ENCODE measurements around the gene NOXO1. TPM values are rescaled to one million over a fixed set of nuclear protein-coding genes. Genes with fewer than 3 reads are reported as not detected.

NOXO1 gene
- total and polyA plus RNA-seq, 9 of the 15 experiments (the other 6 are each of a cell fraction or from before 2014, with no cell fraction given), result not detected

GRCh38 chr16:1983544-1984346 lies 2.5 kb upstream of the NOXO1 start, which contains the start of gene GFER (continued):
- peak in 1 of 2 experiments; percentile 27; a peak in 1 of 4 replicates for TF ChIP-seq ZMIZ1 (IDR thresholded peaks at IDR 0.05; ENCODE audit: low read depth in 2 of 2, low read length in 2 of 2)
- no peak for TF ChIP-seq STAT5B (CRISPR knock-in tag; IDR thresholded peaks at IDR 0.05)
- TF ChIP-seq SIX5 (IDR thresholded peaks at IDR 0.05; ENCODE audit: borderline replicate concordance in 1 of 2, insufficient read depth in 1 of 2, low read depth in 1 of 2, low read length in 2 of 2), result no peak
- no peak for TF ChIP-seq DLX4 (CRISPR knock-in tag; IDR thresholded peaks at IDR 0.05)
- TF ChIP-seq ELF4 (CRISPR knock-in tag; IDR thresholded peaks at IDR 0.05), result no peak
- no peak for TF ChIP-seq ZNF318 (IDR thresholded peaks at IDR 0.05; ENCODE audit: borderline replicate concordance in 1 of 2, low read depth in 1 of 2)
- no peak for TF ChIP-seq BRCA1 (IDR thresholded peaks at IDR 0.05)
- TF ChIP-seq BRCA1 (CRISPR knock-in tag; IDR thresholded peaks at IDR 0.05), result no peak
- TF ChIP-seq HNRNPLL (IDR thresholded peaks at IDR 0.05; ENCODE audit: low read depth, low read length, poor library complexity, severe bottlenecking), result peak; percentile 93
- TF ChIP-seq CHD1 (IDR thresholded peaks at IDR 0.05; ENCODE audit: low read length), result no peak
- TF ChIP-seq TGIF2 (CRISPR knock-in tag; IDR thresholded peaks at IDR 0.05), result no peak; the same call in 1 of the 2 replicates
- no peak for TF ChIP-seq ZNF586 (CRISPR knock-in tag; conservative IDR thresholded peaks at IDR 0.05)
- TF ChIP-seq MAZ (CRISPR knock-in tag; conservative IDR thresholded peaks at IDR 0.05 in 1 of 2, IDR thresholded peaks at IDR 0.05 in 1 of 2), result peak; percentile 93 to 95
- peak; percentile 87 for TF ChIP-seq U2AF1 (optimal IDR thresholded peaks at IDR 0.05; ENCODE audit: low read depth, low read length)

All from K562 (cell line).